Calu3 (cell line): ENCODE data around the gene SORCS3. TPM values are rescaled to one million over a fixed set of nuclear protein-coding genes. Genes with fewer than 3 reads are reported as not detected.

Experiments
- BruUV-seq: library from RNA; stranded (reverse); fragments of 400-500 nt; replicated peaks from 2 replicates; lab custom pipeline; 2021; lab: Mats Ljungman, UMichigan
- CTCF ChIA-PET: fragments of 300-600 bp; sonication (Branson Sonifier 250); formaldehyde crosslinking; loops from one replicate; lab custom pipeline; 2022; ENCODE audit warnings: antibody characterized with exemption; lab: Charles Lee
- DNase-seq: peaks from one replicate; pipeline ENCODE4 v3.0.0; 2022
- H3K27ac Mint-ChIP-seq: one replicate; pipeline ENCODE4 v1.8.0; 2022; ENCODE audit warnings: mixed read lengths; ENCODE audit not compliant: unreplicated experiment
- H3K27me3 Mint-ChIP-seq: one replicate; pipeline ENCODE4 v1.8.0; 2022; ENCODE audit warnings: mixed read lengths; ENCODE audit not compliant: unreplicated experiment
- H3K36me3 Mint-ChIP-seq: one replicate; pipeline ENCODE4 v1.8.0; 2022; ENCODE audit warnings: mild to moderate bottlenecking, moderate library complexity, mixed read lengths; ENCODE audit not compliant: insufficient read depth, unreplicated experiment
- H3K4me1 Mint-ChIP-seq: one replicate; pipeline ENCODE4 v1.8.0; 2022; ENCODE audit warnings: mild to moderate bottlenecking, low read depth, mixed read lengths; ENCODE audit not compliant: unreplicated experiment
- H3K4me3 Mint-ChIP-seq: one replicate; pipeline ENCODE4 v1.8.0; 2022; ENCODE audit warnings: mild to moderate bottlenecking, low read depth, moderate library complexity, mixed read lengths; ENCODE audit not compliant: unreplicated experiment
- H3K9me3 Mint-ChIP-seq: one replicate; pipeline ENCODE4 v1.8.0; 2022; ENCODE audit warnings: low read depth, mixed read lengths; ENCODE audit not compliant: unreplicated experiment
- CTCF ChIP-seq: fragments of 200-600 bp; IDR thresholded peaks from one replicate; pipeline ENCODE4 v1.8.0; 2022; ENCODE audit warnings: antibody characterized with exemption; ENCODE audit not compliant: unreplicated experiment
- intact Hi-C: fragments of 100-400 bp; cut with micrococcal nuclease; formaldehyde crosslinking; loops from one replicate; pipeline ENCODE4 v1.10.0; 2022; ENCODE audit not compliant: unreplicated experiment
- total RNA-seq: library from RNA; stranded (reverse); gene quantifications from 2 replicates; pipeline ENCODE4 v1.2.3, GENCODE V29; 2022

SORCS3 gene
- total RNA-seq, 1 experiment from 2014 or later: not detected

GRCh38 chr10:105161767-105162166, 520.7 kb downstream of the SORCS3 start:
- Mint-ChIP-seq H3K36me3 (no peaks in the 10 kb centered on the region), H3K27ac (no peak overlapping the region), H3K4me3 (no peak overlapping the region), H3K4me1 (no peaks in the 10 kb centered on the region), H3K27me3 (no peaks in the 10 kb centered on the region), H3K9me3 (peaks cover 8% of the 10 kb centered on the region)
- intact Hi-C loops: no loop called here
- BruUV-seq: no TSS peak
- DNase-seq: no peak
- CTCF ChIA-PET: no interaction called here
- no peak for TF ChIP-seq CTCF

- Mint-ChIP-seq H3K4me1 (no peaks in the 10 kb centered on the region), H3K36me3 (no peaks in the 10 kb centered on the region), H3K27me3 (no peaks in the 10 kb centered on the region), H3K27ac (no peak overlapping the region), H3K9me3 (peaks cover 20% of the 10 kb centered on the region), H3K4me3 (no peak overlapping the region)
- intact Hi-C loops: no loop called here
- BruUV-seq: no TSS peak
- CTCF ChIA-PET: no interaction called here
- no peak for TF ChIP-seq CTCF
- DNase-seq: no peak
Measured at GRCh38 chr10:105170521-105170920, 529.4 kb downstream of the SORCS3 start.

- intact Hi-C loops: no loop called here
- Mint-ChIP-seq H3K4me3 (no peak overlapping the region), H3K9me3 (peaks cover 20% of the 10 kb centered on the region), H3K27me3 (no peaks in the 10 kb centered on the region), H3K27ac (no peak overlapping the region), H3K36me3 (no peaks in the 10 kb centered on the region), H3K4me1 (no peaks in the 10 kb centered on the region)
- TF ChIP-seq CTCF: no peak
- CTCF ChIA-PET: no interaction called here
- no peak for DNase-seq
- BruUV-seq: no TSS peak
Measured at GRCh38 chr10:105171945-105172344, 530.9 kb downstream of the SORCS3 start.

GRCh38 chr10:105181626-105182025, 540.5 kb downstream of the SORCS3 start:
- Mint-ChIP-seq H3K4me3 (no peak overlapping the region), H3K27me3 (no peaks in the 10 kb centered on the region), H3K9me3 (peaks cover 2% of the 10 kb centered on the region), H3K4me1 (no peaks in the 10 kb centered on the region), H3K27ac (no peak overlapping the region), H3K36me3 (no peaks in the 10 kb centered on the region)
- no TSS peak for BruUV-seq
- intact Hi-C loops: no loop called here
- CTCF ChIA-PET: no interaction called here
- TF ChIP-seq CTCF: no peak
- DNase-seq: no peak
